Epidermal melanocyte (primary cell): ENCODE data around the gene ACOX3.
"Not testable (repeated sequence)": the region's sequence is repeated elsewhere in the genome, so short reads cannot be mapped to it uniquely, and the experiment has no call there.

ENCODE experiments used
- DNase-seq: peaks from one replicate; pipeline ENCODE4 v3.0.0; 2011; ENCODE audit warnings: low spot score; ENCODE audit not compliant: insufficient read length

ACOX3 gene

GRCh38 chr4:8388528-8388870, 52.0 kb downstream of the ACOX3 start:
- DNase-seq: no peak

GRCh38 chr4:8387615-8388527, 52.7 kb downstream of the ACOX3 start:
- DNase-seq: no peak

- no peak for DNase-seq
Measured at GRCh38 chr4:8387194-8387593, 53.3 kb downstream of the ACOX3 start.

GRCh38 chr4:8386731-8387130, 53.8 kb downstream of the ACOX3 start:
- no peak for DNase-seq

GRCh38 chr4:8386131-8386530, 54.4 kb downstream of the ACOX3 start:
- not testable (repeated sequence) for DNase-seq

- DNase-seq: no peak
Measured at GRCh38 chr4:8385611-8386010, 54.9 kb downstream of the ACOX3 start.

- no peak for DNase-seq
Measured at GRCh38 chr4:8385106-8385505, 55.4 kb downstream of the ACOX3 start.

GRCh38 chr4:8384397-8385060, 56.0 kb downstream of the ACOX3 start:
- no peak for DNase-seq

GRCh38 chr4:8383451-8384160, 56.9 kb downstream of the ACOX3 start:
- DNase-seq: no peak

GRCh38 chr4:8383016-8383415, 57.5 kb downstream of the ACOX3 start:
- no peak for DNase-seq

- DNase-seq: no peak
Measured at GRCh38 chr4:8381814-8382581, 58.5 kb downstream of the ACOX3 start.

GRCh38 chr4:8380511-8381415, 59.8 kb downstream of the ACOX3 start:
- DNase-seq: no peak

GRCh38 chr4:8379771-8380170, 60.8 kb downstream of the ACOX3 start:
- DNase-seq: no peak

- no peak for DNase-seq
Measured at GRCh38 chr4:8379281-8379680, 61.2 kb downstream of the ACOX3 start.

- no peak for DNase-seq
Measured at GRCh38 chr4:8378776-8379175, 61.7 kb downstream of the ACOX3 start.

GRCh38 chr4:8378101-8378724, 62.3 kb downstream of the ACOX3 start:
- DNase-seq: no peak

GRCh38 chr4:8377103-8378075, 63.1 kb downstream of the ACOX3 start:
- no peak for DNase-seq

GRCh38 chr4:8376361-8377102, 64.0 kb downstream of the ACOX3 start:
- no peak for DNase-seq
